Neuron (in vitro differentiated cells): ENCODE results near the gene LINGO3.

ENCODE experiments used
- H2AFZ ChIP-seq: one replicate; pipeline ENCODE4 v1.6.1; 2013; ENCODE audit warnings: low read depth, mild to moderate bottlenecking, inconsistent platforms, low read length, moderate library complexity
- H3K27me3 ChIP-seq: one replicate; pipeline ENCODE4 v1.6.1; 2013; ENCODE audit warnings: low read length; ENCODE audit not compliant: insufficient read depth
- H3K36me3 ChIP-seq: one replicate; pipeline ENCODE4 v1.6.1; 2013; ENCODE audit warnings: low read length; ENCODE audit not compliant: insufficient read depth
- H3K4me1 ChIP-seq: one replicate; pipeline ENCODE4 v1.6.1; 2013; ENCODE audit warnings: low read length; ENCODE audit not compliant: insufficient read depth
- H3K4me3 ChIP-seq: 2 replicates; pipeline ENCODE4 v1.5.1; 2013; ENCODE audit warnings: mild to moderate bottlenecking, low read length, moderate library complexity
- H3K9me3 ChIP-seq: one replicate; pipeline ENCODE4 v1.6.1; 2013; ENCODE audit warnings: low read length

The LINGO3 gene

GRCh38 chr19:2300533-2300932 is 7.4 kb downstream of the LINGO3 start:
- no peaks in the 10 kb centered on the region for H3K9me3 ChIP-seq
- no peak overlapping the region for H3K4me3 ChIP-seq
- no peak overlapping the region for H2AFZ ChIP-seq
- H3K27me3 ChIP-seq: peaks cover 7% of the 10 kb centered on the region
- H3K4me1 ChIP-seq: peaks cover 14% of the 10 kb centered on the region
- H3K36me3 ChIP-seq: no peaks in the 10 kb centered on the region

GRCh38 chr19:2296141-2296540 is 11.8 kb downstream of the LINGO3 start:
- Histone ChIP-seq H3K9me3 (peaks cover 2% of the 10 kb centered on the region), H3K36me3 (no peaks in the 10 kb centered on the region), H3K4me3 (no peak overlapping the region), H2AFZ (no peak overlapping the region), H3K27me3 (peaks cover 15% of the 10 kb centered on the region), H3K4me1 (peaks cover 4% of the 10 kb centered on the region)

GRCh38 chr19:2294687-2295335 is 13.1 kb downstream of the LINGO3 start:
- Histone ChIP-seq H3K4me3 (no peak overlapping the region), H3K9me3 (peaks cover 7% of the 10 kb centered on the region), H3K36me3 (no peaks in the 10 kb centered on the region), H3K27me3 (peaks cover 23% of the 10 kb centered on the region), H2AFZ (no peak overlapping the region), H3K4me1 (peaks cover 4% of the 10 kb centered on the region)

GRCh38 chr19:2291185-2291751 is 16.7 kb downstream of the LINGO3 start:
- H3K4me3 ChIP-seq: no peak overlapping the region

GRCh38 chr19:2290441-2291184 is 17.3 kb downstream of the LINGO3 start:
- Histone ChIP-seq H3K9me3 (peaks cover 7% of the 10 kb centered on the region), H3K4me1 (peaks cover 4% of the 10 kb centered on the region), H3K27me3 (peaks cover 39% of the 10 kb centered on the region), H2AFZ (no peak overlapping the region), H3K4me3 (no peak overlapping the region), H3K36me3 (no peaks in the 10 kb centered on the region)

More at GRCh38 chr19:2291185-2291751, 16.7 kb downstream of the LINGO3 start:
- H3K36me3 ChIP-seq: no peaks in the 10 kb centered on the region
- H3K27me3 ChIP-seq: peaks cover 40% of the 10 kb centered on the region
- H2AFZ ChIP-seq: no peak overlapping the region
- H3K4me1 ChIP-seq: peaks cover 4% of the 10 kb centered on the region
- H3K9me3 ChIP-seq: peaks cover 7% of the 10 kb centered on the region

GRCh38 chr19:2289714-2290435 is 18.1 kb downstream of the LINGO3 start:
- no peak overlapping the region for H2AFZ ChIP-seq
- H3K36me3 ChIP-seq: no peaks in the 10 kb centered on the region
- H3K4me1 ChIP-seq: peaks cover 1% of the 10 kb centered on the region
- H3K4me3 ChIP-seq: no peak overlapping the region
- H3K9me3 ChIP-seq: peaks cover 7% of the 10 kb centered on the region
- H3K27me3 ChIP-seq: peaks cover 35% of the 10 kb centered on the region

- peaks cover 7% of the 10 kb centered on the region for H3K9me3 ChIP-seq
- H2AFZ ChIP-seq: no peak overlapping the region
- peaks cover 32% of the 10 kb centered on the region for H3K27me3 ChIP-seq
These were observed 18.9 kb downstream of the LINGO3 start for GRCh38 chr19:2288818-2289713.

GRCh38 chr19:2288338-2288817 is 19.6 kb downstream of the LINGO3 start:
- no peak overlapping the region for H3K4me3 ChIP-seq
- peaks cover 7% of the 10 kb centered on the region for H3K9me3 ChIP-seq
- no peaks in the 10 kb centered on the region for H3K4me1 ChIP-seq
- H3K36me3 ChIP-seq: no peaks in the 10 kb centered on the region
- no peak overlapping the region for H2AFZ ChIP-seq
- peaks cover 26% of the 10 kb centered on the region for H3K27me3 ChIP-seq

More at GRCh38 chr19:2288818-2289713, 18.9 kb downstream of the LINGO3 start:
- H3K4me1 ChIP-seq: no peaks in the 10 kb centered on the region
- no peak overlapping the region for H3K4me3 ChIP-seq
- no peaks in the 10 kb centered on the region for H3K36me3 ChIP-seq

- no peaks in the 10 kb centered on the region for H3K36me3 ChIP-seq
- peaks cover under 1% of the 10 kb centered on the region for H3K4me1 ChIP-seq
- no peak overlapping the region for H3K4me3 ChIP-seq
- H2AFZ ChIP-seq: no peak overlapping the region
- H3K9me3 ChIP-seq: peaks cover 7% of the 10 kb centered on the region
- H3K27me3 ChIP-seq: peaks cover 26% of the 10 kb centered on the region
These were observed 20.2 kb downstream of the LINGO3 start for GRCh38 chr19:2287585-2288337.

GRCh38 chr19:2286402-2287140 is 21.4 kb downstream of the LINGO3 start:
- no peak overlapping the region for H2AFZ ChIP-seq
- H3K9me3 ChIP-seq: peaks cover 7% of the 10 kb centered on the region
- H3K4me1 ChIP-seq: peaks cover 12% of the 10 kb centered on the region
- no peak overlapping the region for H3K4me3 ChIP-seq
- peaks cover 26% of the 10 kb centered on the region for H3K27me3 ChIP-seq
- H3K36me3 ChIP-seq: no peaks in the 10 kb centered on the region

- no peak overlapping the region for H2AFZ ChIP-seq
These were observed 24.0 kb downstream of the LINGO3 start for GRCh38 chr19:2283835-2284507.

More at GRCh38 chr19:2283835-2284507, 24.0 kb downstream of the LINGO3 start:
- no peaks in the 10 kb centered on the region for H3K9me3 ChIP-seq
- peaks cover 12% of the 10 kb centered on the region for H3K4me1 ChIP-seq
- peaks cover 13% of the 10 kb centered on the region for H3K27me3 ChIP-seq
- no peak overlapping the region for H3K4me3 ChIP-seq
- no peaks in the 10 kb centered on the region for H3K36me3 ChIP-seq
